Suprapubic skin (tissue), 4 donors: ENCODE measurements around the gene KSR2. TPM values are rescaled to one million over a fixed set of nuclear protein-coding genes. Genes with fewer than 3 reads are reported as not detected.

ENCODE experiments used
- DNase-seq, 2 donors: peaks; one replicate each; pipeline ENCODE4 v3.0.0-alpha.2; 2019; ENCODE audit warnings: low spot score in 2 of 2
- H3K27ac ChIP-seq: fragments of 200-600 bp; sonication (generic); one replicate; pipeline ENCODE4 v1.5.1; 2019
- H3K27me3 ChIP-seq: fragments of 200-600 bp; sonication (generic); one replicate; pipeline ENCODE4 v1.5.1; 2019
- H3K36me3 ChIP-seq: fragments of 200-600 bp; sonication (generic); one replicate; pipeline ENCODE4 v1.5.1; 2019
- H3K4me1 ChIP-seq: fragments of 200-600 bp; sonication (generic); one replicate; pipeline ENCODE4 v1.5.1; 2019
- H3K4me3 ChIP-seq: fragments of 200-600 bp; sonication (generic); one replicate; pipeline ENCODE4 v1.5.1; 2019; ENCODE audit warnings: mild to moderate bottlenecking
- H3K9me3 ChIP-seq: fragments of 200-600 bp; sonication (generic); one replicate; pipeline ENCODE4 v1.5.1; 2019
- EP300 ChIP-seq: sonication (generic); formaldehyde crosslinking; IDR thresholded peaks from one replicate; pipeline ENCODE4 v1.6.1; 2017; ENCODE audit warnings: antibody characterized with exemption
- POLR2A ChIP-seq, 2 donors: fragments of 450-650 bp; IDR thresholded peaks; one replicate each; pipeline ENCODE4 v1.6.1; 2017; ENCODE audit warnings: antibody characterized with exemption in 2 of 2, mild to moderate bottlenecking in 2 of 2, moderate library complexity in 2 of 2
- POLR2AphosphoS5 ChIP-seq, 3 donors: sonication (generic); formaldehyde crosslinking; IDR thresholded peaks; one replicate each; pipeline ENCODE4 v1.6.1; 2017; ENCODE audit warnings: antibody characterized with exemption in 3 of 3
- WGBS: methylation state at CpG from one replicate; pipeline ENCODE4 v1.1.5; 2018; 5-methylcytosine and 5-hydroxymethylcytosine counted together
- total RNA-seq, 4 donors: library from RNA; depleted of rRNA; stranded (reverse); fragments of >200 nt; gene quantifications; one replicate each; pipeline ENCODE4 v1.1.0, GENCODE V29; 2016
- TF ChIP-seq, protein P1 (sequence below), 2 donors: fragments of 200-600 bp in 1 of 2; fragments of 450-650 bp in 1 of 2; sonication (generic) in 1 of 2; IDR thresholded peaks; one replicate each; pipeline ENCODE4 v1.5.1; 2016 to 2019; ENCODE audit warnings: antibody characterized with exemption in 2 of 2, mild to moderate bottlenecking in 1 of 2, moderate library complexity in 1 of 2

Gene KSR2
- total RNA-seq, 4 donors from 2014 or later = 0.24 to 0.39 (median 0.38) TPM; not detected in 1

DNA sequence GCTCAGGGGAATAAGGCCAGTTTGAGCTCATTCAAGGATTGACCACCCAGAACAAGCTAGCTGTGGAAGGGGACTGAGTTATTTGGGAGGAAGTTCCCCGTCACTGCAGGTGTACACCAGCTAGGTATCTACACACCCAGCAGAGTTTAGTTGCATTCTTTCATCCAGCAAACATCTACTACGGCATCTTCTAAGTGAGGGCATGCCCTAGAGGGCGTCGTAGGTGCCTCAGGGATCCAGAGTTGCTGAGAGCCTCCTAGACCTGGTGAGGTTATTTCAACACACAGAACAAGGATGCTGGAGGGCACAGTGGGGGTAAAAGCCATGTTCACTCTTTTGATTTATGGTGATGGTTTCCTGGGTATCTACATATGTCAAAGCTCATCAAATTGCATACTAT is 149.6 kb downstream of the KSR2 start:
- 44% methylated on average over 3 of the region's 4 CpGs for WGBS
- Histone ChIP-seq H3K36me3 (no peaks in the 10 kb centered on the region), H3K9me3 (peaks cover 4% of the 10 kb centered on the region), H3K4me3 (no peak overlapping the region), H3K27me3 (peaks cover 15% of the 10 kb centered on the region), H3K27ac (no peak overlapping the region), H3K4me1 (no peaks in the 10 kb centered on the region)
- DNase-seq = no peak
- no peak for TF ChIP-seq POLR2A (IDR thresholded peaks at IDR 0.05)
- TF ChIP-seq, protein P1, sequence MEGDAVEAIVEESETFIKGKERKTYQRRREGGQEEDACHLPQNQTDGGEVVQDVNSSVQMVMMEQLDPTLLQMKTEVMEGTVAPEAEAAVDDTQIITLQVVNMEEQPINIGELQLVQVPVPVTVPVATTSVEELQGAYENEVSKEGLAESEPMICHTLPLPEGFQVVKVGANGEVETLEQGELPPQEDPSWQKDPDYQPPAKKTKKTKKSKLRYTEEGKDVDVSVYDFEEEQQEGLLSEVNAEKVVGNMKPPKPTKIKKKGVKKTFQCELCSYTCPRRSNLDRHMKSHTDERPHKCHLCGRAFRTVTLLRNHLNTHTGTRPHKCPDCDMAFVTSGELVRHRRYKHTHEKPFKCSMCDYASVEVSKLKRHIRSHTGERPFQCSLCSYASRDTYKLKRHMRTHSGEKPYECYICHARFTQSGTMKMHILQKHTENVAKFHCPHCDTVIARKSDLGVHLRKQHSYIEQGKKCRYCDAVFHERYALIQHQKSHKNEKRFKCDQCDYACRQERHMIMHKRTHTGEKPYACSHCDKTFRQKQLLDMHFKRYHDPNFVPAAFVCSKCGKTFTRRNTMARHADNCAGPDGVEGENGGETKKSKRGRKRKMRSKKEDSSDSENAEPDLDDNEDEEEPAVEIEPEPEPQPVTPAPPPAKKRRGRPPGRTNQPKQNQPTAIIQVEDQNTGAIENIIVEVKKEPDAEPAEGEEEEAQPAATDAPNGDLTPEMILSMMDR (IDR thresholded peaks at IDR 0.05) = no peak
- TF ChIP-seq EP300 = no peak
- TF ChIP-seq POLR2AphosphoS5 (IDR thresholded peaks at IDR 0.05) = no peak

DNA sequence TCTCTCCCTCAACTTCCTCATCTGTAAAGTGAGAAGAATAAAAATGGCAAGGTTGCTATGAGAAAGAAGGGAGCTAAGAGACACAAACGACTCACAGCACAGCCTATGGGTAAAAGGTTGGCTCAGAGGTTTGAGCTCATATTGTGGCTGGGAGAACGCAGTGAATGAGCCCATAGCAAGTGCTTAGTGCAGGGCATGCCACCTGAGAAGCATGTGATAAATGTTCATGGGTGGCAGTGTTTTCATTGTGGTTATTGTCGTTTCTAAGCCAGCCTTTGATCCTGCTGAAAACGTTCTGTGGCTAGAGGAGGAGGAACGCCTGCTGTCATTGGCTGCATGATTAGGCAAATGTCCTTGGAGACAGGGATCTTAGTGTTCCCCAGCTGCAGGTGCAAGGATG is 150.4 kb downstream of the KSR2 start:
- TF ChIP-seq EP300 (no peak), POLR2A (IDR thresholded peaks at IDR 0.05) (no peak), POLR2AphosphoS5 (IDR thresholded peaks at IDR 0.05) (no peak)
- TF ChIP-seq, protein P1 (IDR thresholded peaks at IDR 0.05) = no peak
- H3K4me1 ChIP-seq = no peaks in the 10 kb centered on the region
- WGBS = 45% methylated on average over 5 of the region's 5 CpGs

DNA sequence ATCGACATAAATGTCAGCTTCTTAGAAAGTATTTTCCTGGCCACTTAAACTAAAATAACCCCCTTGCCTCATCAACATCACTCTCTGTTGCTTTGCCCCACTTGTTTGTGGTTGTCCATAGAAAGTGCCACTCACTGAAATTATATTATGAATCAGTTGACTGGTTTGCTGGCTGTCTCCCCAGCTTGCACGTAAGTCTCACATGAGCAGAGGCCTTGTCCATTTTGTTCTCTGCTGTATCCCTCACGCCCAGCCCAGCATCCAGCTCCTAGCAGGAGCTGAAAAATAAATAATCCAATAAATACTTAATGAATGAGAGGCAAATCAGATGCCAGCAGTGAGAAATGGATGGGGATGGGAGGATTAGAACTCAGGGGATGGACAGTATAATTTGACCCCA is 159.3 kb downstream of the KSR2 start:
- no peak for DNase-seq
- Histone ChIP-seq H3K4me1 (no peaks in the 10 kb centered on the region), H3K27ac (no peak overlapping the region), H3K9me3 (no peaks in the 10 kb centered on the region), H3K27me3 (no peaks in the 10 kb centered on the region), H3K4me3 (no peak overlapping the region), H3K36me3 (no peaks in the 10 kb centered on the region)
- WGBS = 69% methylated on average over 3 of the region's 3 CpGs
- no peak for TF ChIP-seq POLR2A (IDR thresholded peaks at IDR 0.05)
- no peak for TF ChIP-seq POLR2AphosphoS5 (IDR thresholded peaks at IDR 0.05)
- TF ChIP-seq, protein P1 (IDR thresholded peaks at IDR 0.05) = no peak
- TF ChIP-seq EP300 = no peak

More for the DNA sequence above, 150.4 kb downstream of the KSR2 start:
- DNase-seq = no peak
- Histone ChIP-seq H3K36me3 (no peaks in the 10 kb centered on the region), H3K27me3 (peaks cover 15% of the 10 kb centered on the region), H3K27ac (no peak overlapping the region), H3K4me3 (no peak overlapping the region), H3K9me3 (peaks cover 4% of the 10 kb centered on the region)

DNA sequence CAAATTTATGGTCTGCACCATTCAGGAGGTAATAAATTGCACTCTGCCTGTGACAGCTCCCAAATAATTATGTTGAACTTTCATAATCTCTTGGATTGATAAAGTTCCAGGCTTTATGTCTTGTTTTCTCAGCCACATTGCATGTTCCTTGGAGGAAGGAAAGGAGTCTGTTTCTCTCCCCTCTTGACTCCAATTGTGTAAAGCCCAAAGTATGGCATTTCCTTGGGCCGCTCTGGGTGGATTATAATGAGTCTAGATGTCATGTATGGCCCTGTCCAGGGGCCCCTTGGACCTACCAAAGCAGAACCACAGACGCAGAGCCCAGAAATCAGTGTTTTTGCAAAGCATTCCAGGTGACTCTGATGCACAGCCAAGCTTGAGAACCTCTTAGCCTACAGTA is 160.8 kb downstream of the KSR2 start:
- H3K27me3 ChIP-seq = no peaks in the 10 kb centered on the region
- 51% methylated on average over 2 of the region's 2 CpGs for WGBS
- H3K9me3 ChIP-seq = no peaks in the 10 kb centered on the region
- TF ChIP-seq POLR2AphosphoS5 (IDR thresholded peaks at IDR 0.05) = no peak
- TF ChIP-seq EP300 = no peak
- TF ChIP-seq, protein P1 (IDR thresholded peaks at IDR 0.05) = no peak
- TF ChIP-seq POLR2A (IDR thresholded peaks at IDR 0.05) = no peak
- no peak overlapping the region for H3K4me3 ChIP-seq
- no peak for DNase-seq
- no peak overlapping the region for H3K27ac ChIP-seq
- H3K4me1 ChIP-seq = no peaks in the 10 kb centered on the region
- H3K36me3 ChIP-seq = no peaks in the 10 kb centered on the region

- TF ChIP-seq EP300 (no peak), POLR2A (IDR thresholded peaks at IDR 0.05) (no peak), POLR2AphosphoS5 (IDR thresholded peaks at IDR 0.05) (no peak)
- TF ChIP-seq, protein P1 (IDR thresholded peaks at IDR 0.05) = no peak
- H3K9me3 ChIP-seq = no peaks in the 10 kb centered on the region
- no peak overlapping the region for H3K27ac ChIP-seq
- peaks cover 6% of the 10 kb centered on the region for H3K27me3 ChIP-seq
- H3K4me1 ChIP-seq = no peaks in the 10 kb centered on the region
- no peak overlapping the region for H3K4me3 ChIP-seq
- 100% methylated on average over 2 of the region's 2 CpGs for WGBS
- no peak for DNase-seq
- H3K36me3 ChIP-seq = no peaks in the 10 kb centered on the region
These were observed 161.4 kb downstream of the KSR2 start for GRCh38 chr12:117807355-117807754.
